H9 (cell line): ENCODE measurements around the gene ABCA7. TPM values are rescaled to one million over a fixed set of nuclear protein-coding genes. Genes with fewer than 3 reads are reported as not detected.

ENCODE experiments used
- DNase-seq: peaks from one replicate; pipeline ENCODE4 v3.0.0-alpha.2; 2017
- H2AFZ ChIP-seq: one replicate; pipeline ENCODE4 v1.6.1; 2013; ENCODE audit warnings: mild to moderate bottlenecking, low read length, control low read depth, moderate library complexity
- H2AK5ac ChIP-seq: 2 replicates; pipeline ENCODE4 v1.6.1; 2013; ENCODE audit warnings: low read length, control low read depth, mixed read lengths; ENCODE audit not compliant: insufficient read length
- H2BK120ac ChIP-seq: one replicate; pipeline ENCODE4 v1.6.1; 2013; ENCODE audit warnings: low read depth, mild to moderate bottlenecking, low read length, control low read depth, inconsistent platforms; ENCODE audit not compliant: poor library complexity, severe bottlenecking
- H2BK12ac ChIP-seq: 2 replicates; pipeline ENCODE4 v1.6.1; 2013; ENCODE audit warnings: low read length, control low read depth, mixed read lengths, low read depth; ENCODE audit not compliant: insufficient read length
- H2BK15ac ChIP-seq: 2 replicates; pipeline ENCODE4 v1.6.1; 2013; ENCODE audit warnings: low read depth, low read length, control low read depth
- H2BK20ac ChIP-seq: one replicate; pipeline ENCODE4 v1.6.1; 2013; ENCODE audit warnings: low read depth, mild to moderate bottlenecking, low read length, control low read depth, inconsistent platforms; ENCODE audit not compliant: poor library complexity, severe bottlenecking
- H2BK5ac ChIP-seq: 2 replicates; pipeline ENCODE4 v1.6.1; 2013; ENCODE audit warnings: low read length, control low read depth, mixed read lengths; ENCODE audit not compliant: insufficient read length
- H3K14ac ChIP-seq: 2 replicates; pipeline ENCODE4 v1.6.1; 2013; ENCODE audit warnings: low read length, control low read depth; ENCODE audit not compliant: insufficient read depth
- H3K18ac ChIP-seq: 2 replicates; pipeline ENCODE4 v1.6.1; 2013; ENCODE audit warnings: low read depth, mild to moderate bottlenecking, mixed read lengths, low read length, control low read depth; ENCODE audit not compliant: insufficient read length
- H3K23ac ChIP-seq: 2 replicates; pipeline ENCODE4 v1.6.1; 2013; ENCODE audit warnings: low read length, control low read depth, mixed read lengths, low read depth; ENCODE audit not compliant: insufficient read length
- H3K23me2 ChIP-seq: 2 replicates; pipeline ENCODE4 v1.6.1; 2013; ENCODE audit warnings: low read depth, mild to moderate bottlenecking, mixed read lengths, low read length, control low read depth; ENCODE audit not compliant: insufficient read length, poor library complexity, severe bottlenecking
- H3K27ac ChIP-seq: 2 replicates; pipeline ENCODE4 v1.5.1; 2013; ENCODE audit warnings: low read length, control low read depth, mixed read lengths, low read depth; ENCODE audit not compliant: insufficient read length
- H3K27me3 ChIP-seq: 2 replicates; pipeline ENCODE4 v1.6.1; 2013; ENCODE audit warnings: low read length, control low read depth, inconsistent platforms; ENCODE audit not compliant: insufficient read depth
- H3K4ac ChIP-seq: 2 replicates; pipeline ENCODE4 v1.6.1; 2013; ENCODE audit warnings: low read depth, mild to moderate bottlenecking, control low read depth, inconsistent platforms, low read length, moderate library complexity
- H3K4me1 ChIP-seq: 2 replicates; pipeline ENCODE4 v1.6.1; 2013; ENCODE audit warnings: low read length, control low read depth, inconsistent platforms; ENCODE audit not compliant: insufficient read depth
- H3K4me2 ChIP-seq: 2 replicates; pipeline ENCODE4 v1.6.1; 2013; ENCODE audit warnings: low read length, control low read depth, mixed read lengths; ENCODE audit not compliant: insufficient read length, insufficient read depth
- H3K56ac ChIP-seq: 2 replicates; pipeline ENCODE4 v1.6.1; 2013; ENCODE audit warnings: low read depth, mild to moderate bottlenecking, mixed read lengths, low read length, control low read depth; ENCODE audit not compliant: insufficient read length
- H3K79me1 ChIP-seq: 2 replicates; pipeline ENCODE4 v1.6.1; 2013; ENCODE audit warnings: low read depth, mild to moderate bottlenecking, moderate library complexity, low read length, control low read depth, inconsistent platforms; ENCODE audit not compliant: insufficient read depth, poor library complexity, severe bottlenecking
- H3K79me2 ChIP-seq: 2 replicates; pipeline ENCODE4 v1.6.1; 2013; ENCODE audit warnings: low read length, control low read depth, inconsistent platforms; ENCODE audit not compliant: insufficient read depth
- H3K9ac ChIP-seq: 2 replicates; pipeline ENCODE4 v1.6.1; 2013; ENCODE audit warnings: low read length, control low read depth, mixed read lengths; ENCODE audit not compliant: insufficient read length; ENCODE audit errors: extremely low read depth
- H3K9me3 ChIP-seq: one replicate; pipeline ENCODE4 v1.6.1; 2013; ENCODE audit warnings: low read depth, low read length, inconsistent platforms; ENCODE audit not compliant: control insufficient read depth
- H3T11ph ChIP-seq: one replicate; pipeline ENCODE4 v1.6.1; 2013; ENCODE audit warnings: mild to moderate bottlenecking, low read length, control low read depth, inconsistent platforms
- H4K20me1 ChIP-seq: one replicate; pipeline ENCODE4 v1.6.1; 2013; ENCODE audit not compliant: control insufficient read depth, insufficient read length, insufficient read depth
- H4K5ac ChIP-seq: 2 replicates; pipeline ENCODE4 v1.6.1; 2013; ENCODE audit warnings: low read depth, mild to moderate bottlenecking, mixed read lengths, low read length, control low read depth; ENCODE audit not compliant: insufficient read length
- H4K8ac ChIP-seq: replicated peaks from 2 replicates; pipeline ENCODE4 v1.6.1; 2013; ENCODE audit warnings: low read length, control low read depth, mixed read lengths, low read depth; ENCODE audit not compliant: insufficient read length
- H4K91ac ChIP-seq: 2 replicates; pipeline ENCODE4 v1.6.1; 2013; ENCODE audit warnings: low read depth, mild to moderate bottlenecking, moderate library complexity, mixed read lengths, low read length, control low read depth; ENCODE audit not compliant: insufficient read length
- H3K27ac Mint-ChIP-seq, 3 experiments: 2 replicates in 2 of 3; 3 replicates in 1 of 3; pipeline ENCODE4 v1.8.0; 2020 to 2021; ENCODE audit warnings: mixed read lengths in 3 of 3, mild to moderate bottlenecking in 1 of 3, moderate library complexity in 1 of 3
- H3K27me3 Mint-ChIP-seq: 2 replicates; pipeline ENCODE4 v1.8.0; 2021; ENCODE audit warnings: low read depth, mild to moderate bottlenecking, moderate library complexity, mixed read lengths
- H3K36me3 Mint-ChIP-seq, 3 experiments: 2 replicates in 2 of 3; 3 replicates in 1 of 3; pipeline ENCODE4 v1.8.0; 2020 to 2021; ENCODE audit warnings: low read depth in 3 of 3, mixed read lengths in 3 of 3; ENCODE audit not compliant: insufficient read depth in 1 of 3
- H3K4me1 Mint-ChIP-seq, 2 experiments: 2 replicates each; pipeline ENCODE4 v1.8.0; 2020; ENCODE audit warnings: mixed read lengths in 2 of 2
- H3K4me3 Mint-ChIP-seq, 2 experiments: 2 replicates in 1 of 2; 3 replicates in 1 of 2; pipeline ENCODE4 v1.8.0; 2020 to 2021; ENCODE audit warnings: mild to moderate bottlenecking in 2 of 2, mixed read lengths in 2 of 2, moderate library complexity in 1 of 2
- H3K9me3 Mint-ChIP-seq, 2 experiments: 2 replicates in 1 of 2; 3 replicates in 1 of 2; pipeline ENCODE4 v1.8.0; 2020; ENCODE audit warnings: mild to moderate bottlenecking in 2 of 2, mixed read lengths in 2 of 2, moderate library complexity in 1 of 2
- CTCF ChIP-seq: fragments of 200-600 bp; sonication (generic); conservative IDR thresholded peaks from 3 replicates; pipeline ENCODE4 v1.8.0; 2021; ENCODE audit warnings: antibody characterized with exemption, mild to moderate bottlenecking
- WGBS: extraction: QIAGEN DNeasy Blood & Tissue Kit; methylation state at CpG from one replicate; pipeline ENCODE4 v1.1.7; 2013; ENCODE audit warnings: missing lambda C conversion rate, low lambda C conversion rate, mixed read lengths; ENCODE audit not compliant: insufficient read length; ENCODE audit errors: extremely low coverage; 5-methylcytosine and 5-hydroxymethylcytosine counted together
- total RNA-seq: library from RNA; stranded (reverse); gene quantifications from 2 replicates; pipeline ENCODE4 v1.2.1, GENCODE V29; 2021

Gene ABCA7
- total RNA-seq, 1 experiment from 2014 or later: 34.6 TPM

GRCh38 chr19:1003283-1003682 is 36.6 kb upstream of the ABCA7 start:
- no peak overlapping the region for H2BK20ac ChIP-seq
- no peaks in the 10 kb centered on the region for H3K9me3 ChIP-seq
- H2BK120ac ChIP-seq: no peak overlapping the region
- Mint-ChIP-seq H3K9me3 (no peaks in the 10 kb centered on the region), H3K27me3 (peaks cover 31% of the 10 kb centered on the region), H3K36me3 (peaks cover 0 to 13% (median 8%) of the 10 kb centered on the region in 3 experiments; a peak in 4 of 7 replicates), H3K27ac (no peak overlapping the region), H3K4me1 (peaks cover 0 to 5% of the 10 kb centered on the region in 2 experiments; a peak in 2 of 4 replicates), H3K4me3 (no peak overlapping the region)
- H3K14ac ChIP-seq: no peak overlapping the region
- no peak overlapping the region for H3K23ac ChIP-seq
- H3K79me2 ChIP-seq: 0 out of 2 replicates have a peak, but pooled peaks cover 2% of the 10 kb centered on the region
- no peak for DNase-seq
- no peak overlapping the region for H2AK5ac ChIP-seq
- H2BK5ac ChIP-seq: no peak overlapping the region
- no peaks in the 10 kb centered on the region for H3K79me1 ChIP-seq
- H3K4me1 ChIP-seq: no peaks in the 10 kb centered on the region
- H3K4ac ChIP-seq: no peak overlapping the region
- H3K23me2 ChIP-seq: peaks cover 10% of the 10 kb centered on the region
- no peak overlapping the region for H4K91ac ChIP-seq
- no peak overlapping the region for H3K27ac ChIP-seq
- no peak overlapping the region for H4K5ac ChIP-seq
- WGBS: no CpG with 5 or more reads among the region's 37 CpGs
- H2BK15ac ChIP-seq: no peak overlapping the region
- H3K4me2 ChIP-seq: no peak overlapping the region
- no peak overlapping the region for H3K18ac ChIP-seq
- H3T11ph ChIP-seq: no peak overlapping the region
- no peak overlapping the region for H4K8ac ChIP-seq
- no peak overlapping the region for H3K9ac ChIP-seq
- H2BK12ac ChIP-seq: no peak overlapping the region
- H3K27me3 ChIP-seq: peaks cover 10% of the 10 kb centered on the region
- TF ChIP-seq CTCF: no peak
- no peak overlapping the region for H3K56ac ChIP-seq
- H2AFZ ChIP-seq: no peak overlapping the region
- no peaks in the 10 kb centered on the region for H4K20me1 ChIP-seq
